ENCODE measurements around the gene RAD9B.

DNA sequence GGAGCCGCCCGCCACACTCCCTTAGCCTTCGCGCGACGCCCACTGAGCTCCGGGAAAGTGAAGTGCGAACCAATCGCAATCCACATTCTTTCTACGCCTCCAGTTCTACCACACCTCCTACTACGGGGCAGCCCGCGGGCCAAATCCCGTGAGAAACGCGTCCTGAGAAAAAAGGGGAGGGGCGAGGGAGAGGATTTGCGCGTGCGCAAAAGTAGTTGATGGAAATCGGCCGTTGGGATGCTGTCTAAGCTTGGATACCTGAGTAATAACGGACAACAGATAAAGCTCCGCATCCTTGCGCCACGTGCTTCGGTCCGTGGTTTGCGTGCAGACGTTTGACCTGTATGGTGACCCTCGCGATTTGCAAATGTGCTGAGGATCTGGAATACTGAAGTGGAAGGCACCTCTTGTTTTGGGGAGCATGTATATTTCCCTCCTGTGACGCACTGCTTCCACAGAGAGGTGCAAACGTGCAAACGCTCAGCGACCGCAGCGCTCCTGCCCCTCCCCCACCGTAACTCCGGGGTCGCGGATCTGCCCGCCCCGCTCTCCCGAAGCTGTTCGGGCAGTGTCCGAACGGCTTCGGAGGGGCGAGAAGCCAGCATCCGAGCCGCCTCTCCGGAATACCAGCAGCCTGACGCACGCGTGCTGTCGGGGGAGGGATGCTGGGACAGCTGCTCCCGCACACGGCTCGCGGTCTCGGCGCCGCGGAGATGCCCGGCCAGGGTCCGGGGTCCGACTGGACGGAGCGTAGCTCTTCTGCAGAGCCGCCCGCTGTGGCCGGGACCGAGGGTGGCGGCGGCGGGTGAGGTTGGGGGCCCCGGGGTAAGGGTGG lies 33.7 kb upstream of the RAD9B start, which contains the start of the genes FAM216A and GPN3:
- TF ChIP-seq EZH2phosphoT487 (IDR thresholded peaks at IDR 0.05; ENCODE audit: low read depth, severe bottlenecking, unreplicated experiment), result no peak
- TF ChIP-seq, protein P1, sequence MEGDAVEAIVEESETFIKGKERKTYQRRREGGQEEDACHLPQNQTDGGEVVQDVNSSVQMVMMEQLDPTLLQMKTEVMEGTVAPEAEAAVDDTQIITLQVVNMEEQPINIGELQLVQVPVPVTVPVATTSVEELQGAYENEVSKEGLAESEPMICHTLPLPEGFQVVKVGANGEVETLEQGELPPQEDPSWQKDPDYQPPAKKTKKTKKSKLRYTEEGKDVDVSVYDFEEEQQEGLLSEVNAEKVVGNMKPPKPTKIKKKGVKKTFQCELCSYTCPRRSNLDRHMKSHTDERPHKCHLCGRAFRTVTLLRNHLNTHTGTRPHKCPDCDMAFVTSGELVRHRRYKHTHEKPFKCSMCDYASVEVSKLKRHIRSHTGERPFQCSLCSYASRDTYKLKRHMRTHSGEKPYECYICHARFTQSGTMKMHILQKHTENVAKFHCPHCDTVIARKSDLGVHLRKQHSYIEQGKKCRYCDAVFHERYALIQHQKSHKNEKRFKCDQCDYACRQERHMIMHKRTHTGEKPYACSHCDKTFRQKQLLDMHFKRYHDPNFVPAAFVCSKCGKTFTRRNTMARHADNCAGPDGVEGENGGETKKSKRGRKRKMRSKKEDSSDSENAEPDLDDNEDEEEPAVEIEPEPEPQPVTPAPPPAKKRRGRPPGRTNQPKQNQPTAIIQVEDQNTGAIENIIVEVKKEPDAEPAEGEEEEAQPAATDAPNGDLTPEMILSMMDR (IDR thresholded peaks at IDR 0.05; ENCODE audit: poor library complexity), result no peak
